HG02970 (cell line): ENCODE measurements around the gene TDRD7.
"Not testable (repeated sequence)": the region's sequence is repeated elsewhere in the genome, so short reads cannot be mapped to it uniquely, and the experiment has no call there.

ENCODE experiments used
- ATAC-seq: cut with Tn5 transposase; IDR thresholded peaks from one replicate; pipeline ENCODE4 v1.9.1; 2021; ENCODE audit warnings: mild to moderate bottlenecking, moderate library complexity, moderate number of reproducible peaks; ENCODE audit not compliant: unreplicated experiment, low FRiP score

TDRD7 gene

DNA sequence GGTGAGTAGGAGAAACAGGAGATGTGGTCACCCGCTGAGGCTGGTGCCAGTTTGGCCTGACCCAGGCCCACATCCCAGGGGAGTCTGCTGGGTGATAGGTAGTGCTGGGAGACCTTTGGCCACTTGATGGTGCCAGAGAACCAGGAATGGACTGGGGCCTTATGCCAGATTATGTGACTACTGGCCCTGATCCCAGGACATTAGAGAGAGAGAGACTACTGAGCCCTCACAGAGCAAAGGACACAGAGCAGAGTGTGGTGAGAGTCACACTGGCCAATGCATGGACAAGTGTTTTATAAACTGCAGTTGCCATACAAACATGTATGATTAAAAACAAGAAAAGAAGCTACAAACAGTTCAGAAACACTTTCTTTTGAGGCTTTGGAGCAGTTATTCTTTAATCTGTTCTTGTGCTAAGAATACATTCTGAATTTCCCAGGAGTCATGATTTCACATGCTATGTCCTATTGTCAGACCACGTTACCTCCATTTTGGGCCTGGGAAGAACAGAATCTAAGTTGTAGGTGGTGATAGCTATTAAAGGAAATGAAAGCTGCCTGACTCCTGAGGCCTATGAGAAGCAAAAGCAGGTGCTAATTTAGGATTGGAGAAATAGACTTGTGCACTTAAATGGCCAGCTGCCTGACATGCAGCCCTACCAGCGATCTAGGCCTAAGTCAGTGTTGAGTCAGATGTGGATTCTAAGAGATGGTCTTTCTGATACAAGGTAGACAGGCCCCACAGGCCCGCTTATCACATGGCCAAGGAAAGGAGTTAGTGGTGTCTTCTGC lies 57.0 kb downstream of the TDRD7 start:
- ATAC-seq = peak; percentile 61

DNA sequence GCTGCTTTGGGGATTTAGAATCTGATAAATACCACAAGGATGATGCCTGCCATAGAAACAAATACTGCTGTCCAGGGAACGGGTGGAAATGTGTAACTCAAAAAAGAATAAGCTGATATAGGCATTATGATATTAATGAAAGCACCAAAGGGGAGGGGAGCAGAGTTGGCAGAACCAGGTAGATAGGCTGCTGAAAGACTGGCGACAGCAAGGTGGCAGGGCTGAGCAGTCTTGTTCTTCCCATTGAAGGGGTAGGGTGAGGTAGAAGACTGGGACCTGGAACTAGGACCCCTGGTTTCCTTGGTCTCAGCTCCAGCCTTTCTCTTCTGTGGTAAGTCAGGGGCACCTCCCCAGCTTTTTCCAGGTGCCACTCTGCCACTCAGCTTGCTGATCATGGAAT lies 58.2 kb downstream of the TDRD7 start:
- no peak for ATAC-seq

GRCh38 chr9:97473717-97474116 lies 61.8 kb downstream of the TDRD7 start:
- no peak for ATAC-seq

GRCh38 chr9:97474372-97474925 lies 62.6 kb downstream of the TDRD7 start:
- no peak for ATAC-seq

DNA sequence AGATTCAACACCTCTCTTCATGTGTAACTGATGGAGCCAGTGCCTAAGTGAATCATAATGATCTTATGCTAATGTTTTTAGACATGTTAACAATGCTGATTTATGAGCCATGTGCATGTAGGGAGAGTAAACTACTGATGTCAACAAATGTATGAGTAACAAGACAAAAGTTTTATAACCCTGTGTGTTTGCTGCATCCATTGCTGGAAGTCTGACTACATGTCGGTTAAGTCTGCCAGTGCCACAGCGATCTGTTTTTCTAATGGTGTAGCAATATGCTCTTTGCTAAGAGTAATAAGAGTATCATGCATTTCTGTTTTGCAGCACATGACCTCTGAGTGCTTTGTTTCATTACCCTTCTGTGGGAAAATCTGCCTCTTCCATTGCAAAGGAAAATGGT lies 63.2 kb downstream of the TDRD7 start:
- ATAC-seq = no peak

GRCh38 chr9:97478301-97478981 lies 66.5 kb downstream of the TDRD7 start:
- ATAC-seq = no peak

GRCh38 chr9:97479496-97480159 lies 67.7 kb downstream of the TDRD7 start:
- no peak for ATAC-seq

GRCh38 chr9:97480174-97480573 lies 68.3 kb downstream of the TDRD7 start:
- no peak for ATAC-seq

DNA sequence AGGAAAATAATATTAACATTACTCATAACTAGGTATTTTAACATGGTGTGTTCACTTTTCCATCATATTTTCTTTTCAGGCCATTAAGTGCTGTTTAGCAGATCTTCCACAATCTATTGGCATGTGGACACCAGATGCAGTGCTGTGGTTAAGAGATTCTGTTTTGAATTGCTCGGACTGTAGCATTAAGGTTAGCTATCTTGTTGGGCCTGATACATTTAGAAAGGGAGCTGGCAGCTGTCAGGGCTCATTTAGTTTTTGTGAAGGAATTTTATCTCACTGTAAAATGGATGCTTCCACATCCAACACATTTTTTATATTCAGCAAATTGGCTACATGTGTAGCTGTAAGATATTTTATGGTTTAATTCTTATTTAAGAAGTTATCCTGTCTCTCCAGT lies 68.9 kb downstream of the TDRD7 start:
- ATAC-seq = no peak

DNA sequence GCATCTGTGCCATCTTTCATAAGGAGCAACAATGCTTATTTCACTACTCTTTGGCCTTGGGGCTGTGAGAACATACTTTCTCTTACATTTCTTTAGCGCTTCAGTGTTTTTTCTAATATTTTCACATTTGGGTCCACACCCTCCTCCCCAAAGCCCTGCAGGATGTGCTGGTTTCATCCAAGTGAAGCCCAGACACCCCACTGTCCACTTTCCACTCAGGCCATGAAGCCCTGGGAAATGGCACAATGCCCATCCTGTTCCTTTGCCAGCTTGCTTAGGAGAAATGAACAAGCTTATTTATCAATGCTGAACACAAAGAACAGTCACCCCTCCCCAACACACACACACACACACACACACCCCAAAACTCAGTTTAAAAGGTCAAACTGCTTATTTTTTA lies 72.2 kb downstream of the TDRD7 start:
- no peak for ATAC-seq

DNA sequence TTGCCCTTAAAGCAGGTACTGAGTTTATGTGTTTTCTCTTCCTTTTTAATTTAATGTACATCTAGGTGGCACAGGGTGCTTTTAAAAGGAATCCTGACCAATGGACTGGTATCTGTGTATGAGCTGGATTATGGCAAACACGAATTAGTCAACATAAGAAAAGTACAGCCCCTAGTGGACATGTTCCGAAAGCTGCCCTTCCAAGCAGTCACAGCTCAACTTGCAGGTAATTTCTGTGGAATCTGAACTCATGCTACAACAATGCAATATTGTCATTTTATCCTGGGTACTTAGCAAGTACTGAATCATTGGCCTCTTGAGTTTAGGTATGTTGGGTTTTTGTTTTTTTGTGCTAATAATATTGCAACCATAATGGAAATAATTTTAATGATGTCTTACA lies 75.2 kb downstream of the TDRD7 start:
- ATAC-seq = no peak

DNA sequence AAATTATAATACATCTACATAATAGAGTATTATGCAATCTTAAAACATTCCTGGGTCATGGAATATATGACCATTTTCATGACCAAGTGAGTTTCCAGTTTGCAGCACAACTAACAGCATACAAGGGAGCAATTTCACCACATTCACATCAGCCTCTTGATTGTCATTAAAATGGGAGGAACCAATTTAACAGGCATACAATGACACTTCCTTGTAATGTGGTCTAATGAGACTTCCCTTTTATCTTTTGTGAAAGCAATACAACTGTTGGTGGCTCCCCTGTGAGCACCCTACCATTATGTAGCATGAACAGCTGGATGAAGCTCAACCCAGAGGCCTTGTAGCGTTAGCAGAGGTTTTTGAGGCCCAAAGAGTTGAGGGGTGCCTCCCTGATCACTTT lies 76.0 kb downstream of the TDRD7 start:
- ATAC-seq = no peak

DNA sequence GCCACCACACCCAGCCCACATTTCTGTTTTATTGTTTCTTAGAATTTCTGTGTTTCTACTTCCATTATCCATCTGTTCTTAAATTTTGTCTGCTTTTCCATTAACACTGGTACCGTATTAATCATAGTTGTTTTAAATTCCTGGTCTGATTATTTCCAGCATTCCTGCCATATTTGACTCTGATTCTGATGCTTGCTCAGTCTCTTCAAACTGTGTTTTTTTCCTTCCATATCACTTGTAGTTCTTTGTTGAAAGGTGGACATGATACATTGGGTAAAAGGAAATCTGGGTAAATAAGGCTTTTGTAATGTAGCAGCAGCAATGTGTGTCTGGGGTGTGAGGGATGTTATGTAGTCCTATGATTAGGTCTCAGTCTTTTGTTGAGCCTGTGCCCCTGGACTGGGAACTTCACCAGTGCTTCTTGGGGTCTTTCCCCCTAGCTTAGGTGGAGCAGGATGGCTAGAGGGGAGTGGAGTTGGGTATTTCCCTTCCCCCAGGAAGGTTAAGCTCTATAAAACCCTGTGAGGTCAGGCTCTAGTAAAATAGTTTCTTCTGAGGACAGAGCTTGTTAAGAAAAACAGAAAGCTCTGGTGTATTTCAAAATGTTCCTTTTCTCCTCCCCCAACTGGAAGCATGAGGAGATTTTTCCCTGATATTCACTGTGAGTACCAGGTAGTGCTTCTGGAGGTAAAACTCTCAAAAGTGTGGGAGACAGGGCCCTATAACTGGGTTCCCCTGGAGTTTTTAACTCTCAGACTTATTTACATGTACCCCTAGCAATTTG lies 79.5 kb downstream of the TDRD7 start:
- no peak for ATAC-seq

- ATAC-seq = not testable (repeated sequence)
These were observed 85.9 kb downstream of the TDRD7 start for GRCh38 chr9:97497558-97498375.

GRCh38 chr9:97498846-97499245 lies 87.0 kb downstream of the TDRD7 start:
- not testable (repeated sequence) for ATAC-seq

- no peak for ATAC-seq
These were observed 88.4 kb downstream of the TDRD7 start for GRCh38 chr9:97500263-97500662.

DNA sequence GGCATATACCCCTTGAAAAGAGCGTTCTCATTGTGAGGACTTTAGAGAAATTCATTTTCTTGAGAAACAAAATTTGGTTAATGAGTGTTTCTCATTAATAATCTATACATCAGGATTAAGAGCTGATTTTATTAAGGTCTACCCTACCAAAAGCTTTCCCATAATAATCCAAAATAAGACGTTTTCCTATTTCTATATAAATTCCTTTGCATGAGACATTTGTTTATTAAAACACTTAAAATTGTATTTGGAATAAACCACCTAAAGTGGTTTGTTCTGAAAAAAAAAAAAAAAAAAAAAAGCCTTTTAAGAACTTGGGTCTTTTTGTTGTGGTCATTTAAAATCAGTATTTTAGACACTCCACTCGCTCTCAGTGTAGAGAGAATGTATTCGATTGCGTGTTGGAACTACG lies 88.9 kb downstream of the TDRD7 start:
- ATAC-seq = no peak

- ATAC-seq = peak; percentile 55
These were observed 89.5 kb downstream of the TDRD7 start, which contains the start of gene TMOD1 for GRCh38 chr9:97501177-97501971. Gene TMOD1 (plus strand): TSS chr9:97501666. CDS start chr9:97524189, 22,523 bp downstream.

DNA sequence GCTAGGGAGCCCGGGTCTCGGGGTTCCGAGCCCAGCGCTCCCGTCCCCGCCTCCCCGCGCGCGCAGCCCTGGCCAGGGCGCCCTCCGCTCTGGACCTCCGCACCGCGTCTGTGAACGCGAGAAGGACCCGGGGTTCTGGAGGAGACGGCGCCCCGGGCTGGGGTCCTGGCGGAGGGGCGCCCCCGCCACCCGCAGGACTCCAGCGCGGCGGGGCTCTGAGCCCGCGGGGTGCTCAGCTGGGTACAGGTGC lies 90.0 kb downstream of the TDRD7 start:
- no peak for ATAC-seq
